GM23338 (cell line): ENCODE measurements around the gene RAC2. TPM values are rescaled to one million over a fixed set of nuclear protein-coding genes. Genes with fewer than 3 reads are reported as not detected.

Experiments
- ATAC-seq: fragments of 200-7000 bp; cut with Tn5 transposase; 3 replicates; pipeline ENCODE4 v1.9.1; 2020
- DNase-seq: peaks from one replicate; pipeline ENCODE4 v3.0.0-alpha.2; 2015; ENCODE audit warnings: low spot score
- H2AFZ ChIP-seq: fragments of 200-600 bp; sonication (generic); 2 replicates; pipeline ENCODE4 v1.8.0; 2016; ENCODE audit warnings: antibody characterized with exemption, mild to moderate bottlenecking, moderate library complexity
- H3F3A ChIP-seq: fragments of 200-600 bp; sonication (generic); replicated peaks from 2 replicates; pipeline ENCODE4 v1.8.0; 2017; ENCODE audit warnings: antibody characterized with exemption, mixed run types, low read depth
- H3K27ac ChIP-seq: fragments of 200-600 bp; sonication (generic); 2 replicates; pipeline ENCODE4 v1.6.1; 2016; ENCODE audit warnings: low read depth
- H3K27me3 ChIP-seq: fragments of 200-600 bp; sonication (generic); 2 replicates; pipeline ENCODE4 v1.8.0; 2016; ENCODE audit warnings: mild to moderate bottlenecking, mixed run types, moderate library complexity; ENCODE audit not compliant: insufficient read depth
- H3K36me3 ChIP-seq: fragments of 200-600 bp; sonication (generic); 2 replicates; pipeline ENCODE4 v1.8.0; 2016; ENCODE audit warnings: mild to moderate bottlenecking; ENCODE audit not compliant: insufficient read depth
- H3K4me1 ChIP-seq: fragments of 200-600 bp; sonication (generic); 2 replicates; pipeline ENCODE4 v1.8.0; 2016; ENCODE audit warnings: mild to moderate bottlenecking, moderate library complexity; ENCODE audit not compliant: insufficient read depth
- H3K4me2 ChIP-seq: fragments of 200-600 bp; sonication (generic); 2 replicates; pipeline ENCODE4 v1.7.1; 2017; ENCODE audit warnings: mixed run types
- H3K4me3 ChIP-seq: fragments of 200-600 bp; sonication (generic); 2 replicates; pipeline ENCODE4 v1.6.1; 2016; ENCODE audit warnings: mixed run types
- H3K79me2 ChIP-seq: fragments of 200-600 bp; sonication (generic); replicated peaks from 2 replicates; pipeline ENCODE4 v1.8.0; 2017; ENCODE audit warnings: mild to moderate bottlenecking; ENCODE audit not compliant: insufficient read depth
- H3K9me2 ChIP-seq: fragments of 200-600 bp; sonication (generic); 2 replicates; pipeline ENCODE4 v1.8.0; 2017; ENCODE audit not compliant: insufficient read depth
- H4K20me1 ChIP-seq: fragments of 200-600 bp; sonication (generic); replicated peaks from 2 replicates; pipeline ENCODE4 v1.8.0; 2017; ENCODE audit warnings: mild to moderate bottlenecking; ENCODE audit not compliant: insufficient read depth
- H3K27ac Mint-ChIP-seq: 2 replicates; pipeline ENCODE4 v1.8.0; 2020; ENCODE audit warnings: inconsistent platforms, mild to moderate bottlenecking, moderate library complexity, mixed read lengths
- H3K27me3 Mint-ChIP-seq: 3 replicates; pipeline ENCODE4 v1.8.0; 2022; ENCODE audit warnings: low read depth, mild to moderate bottlenecking, moderate library complexity, mixed read lengths, inconsistent platforms; ENCODE audit not compliant: insufficient read depth, poor library complexity
- H3K36me3 Mint-ChIP-seq: 3 replicates; pipeline ENCODE4 v1.8.0; 2021; ENCODE audit warnings: low read depth, mild to moderate bottlenecking, inconsistent platforms, moderate library complexity, mixed read lengths
- H3K4me1 Mint-ChIP-seq: 3 replicates; pipeline ENCODE4 v1.8.0; 2020; ENCODE audit warnings: mild to moderate bottlenecking, inconsistent platforms, mixed read lengths
- H3K4me3 Mint-ChIP-seq: 3 replicates; pipeline ENCODE4 v1.8.0; 2021; ENCODE audit warnings: moderate library complexity, mild to moderate bottlenecking, inconsistent platforms, mixed read lengths
- H3K9me3 Mint-ChIP-seq: 3 replicates; pipeline ENCODE4 v1.8.0; 2020; ENCODE audit warnings: moderate library complexity, mild to moderate bottlenecking, inconsistent platforms, mixed read lengths
- CREB1 ChIP-seq: fragments of 250-450 bp; sonication (Bioruptor Pico); IDR thresholded peaks from 2 replicates; pipeline ENCODE4 v1.5.0; 2020; ENCODE audit warnings: low read depth, mild to moderate bottlenecking, moderate library complexity
- EZH2 ChIP-seq: fragments of 200-600 bp; sonication (generic); IDR thresholded peaks from one replicate; pipeline ENCODE4 v1.8.0; 2017; ENCODE audit warnings: antibody characterized with exemption, mild to moderate bottlenecking, low read depth; ENCODE audit not compliant: unreplicated experiment
- EZH2phosphoT487 ChIP-seq: fragments of 200-600 bp; sonication (generic); IDR thresholded peaks from one replicate; pipeline ENCODE4 v1.8.1; 2018; ENCODE audit warnings: antibody characterized with exemption; ENCODE audit not compliant: unreplicated experiment
- POLR2AphosphoS5 ChIP-seq: IDR thresholded peaks from 2 replicates; pipeline ENCODE4 v1.6.1; 2016; ENCODE audit warnings: antibody characterized with exemption, low read depth
- ZNF462 ChIP-seq: fragments of 250-450 bp; sonication (Bioruptor Pico); IDR thresholded peaks from 2 replicates; pipeline ENCODE4 v1.5.0; 2020; ENCODE audit warnings: mild to moderate bottlenecking, moderate library complexity
- polyA plus RNA-seq: library from polyadenylated mRNA; unstranded; fragments of >200 nt; fragmentation: Nextera tagmentation; extraction: Ambion mirVana; gene quantifications from 2 replicates; pipeline ENCODE4 v1.2.1, GENCODE V29; 2016
- total RNA-seq: library from RNA; depleted of rRNA; stranded (reverse); fragments of >200 nt; shearing (Covaris generic); gene quantifications from 2 replicates; pipeline ENCODE4 v1.2.3, GENCODE V29; 2014

The RAC2 gene
- total and polyA plus RNA-seq, 2 experiments from 2014 or later = 2.4 to 2.7 TPM

GRCh38 chr22:37203354-37204044 lies 40.6 kb downstream of the RAC2 start:
- ATAC-seq = no peak
- Histone ChIP-seq H3K4me1 (no peaks in the 10 kb centered on the region), H3K4me2 (no peak overlapping the region), H3K79me2 (no peaks in the 10 kb centered on the region), H3K4me3 (no peak overlapping the region), H3K36me3 (no peaks in the 10 kb centered on the region), H3F3A (no peaks in the 10 kb centered on the region), H3K9me2 (no peaks in the 10 kb centered on the region), H3K27me3 (no peaks in the 10 kb centered on the region), H3K27ac (no peak overlapping the region), H2AFZ (no peak overlapping the region), H4K20me1 (no peaks in the 10 kb centered on the region)
- TF ChIP-seq CREB1 (CRISPR knock-in tag) (no peak), EZH2phosphoT487 (no peak), EZH2 (no peak), ZNF462 (CRISPR knock-in tag) (no peak)
- H3K9me3 Mint-ChIP-seq = no peaks in the 10 kb centered on the region
- H3K4me3 Mint-ChIP-seq = no peak overlapping the region
- no peaks in the 10 kb centered on the region for H3K4me1 Mint-ChIP-seq
- no peak overlapping the region for H3K27ac Mint-ChIP-seq
- DNase-seq = no peak
- H3K36me3 Mint-ChIP-seq = no peaks in the 10 kb centered on the region
- H3K27me3 Mint-ChIP-seq = peaks cover 7% of the 10 kb centered on the region

- H3K79me2 ChIP-seq = no peaks in the 10 kb centered on the region
- peaks cover 6% of the 10 kb centered on the region; the same call in 1 of the 2 replicates for H3K4me1 ChIP-seq
- TF ChIP-seq POLR2AphosphoS5 (no peak), EZH2phosphoT487 (no peak)
- no peak overlapping the region for H2AFZ ChIP-seq
- H3K4me3 Mint-ChIP-seq = no peak overlapping the region
- no peak overlapping the region for H3K27ac ChIP-seq
- no peak overlapping the region for H3K4me2 ChIP-seq
- H4K20me1 ChIP-seq = no peaks in the 10 kb centered on the region
- peaks cover 6% of the 10 kb centered on the region for H3K4me1 Mint-ChIP-seq
- H3K9me2 ChIP-seq = no peaks in the 10 kb centered on the region
- H3F3A ChIP-seq = no peaks in the 10 kb centered on the region
- no peaks in the 10 kb centered on the region for H3K36me3 ChIP-seq
- H3K27me3 Mint-ChIP-seq = peaks cover 7% of the 10 kb centered on the region
- no peak overlapping the region for H3K4me3 ChIP-seq
- no peak for ATAC-seq
- H3K36me3 Mint-ChIP-seq = no peaks in the 10 kb centered on the region
- H3K27me3 ChIP-seq = no peaks in the 10 kb centered on the region
- DNase-seq = no peak
- H3K9me3 Mint-ChIP-seq = no peaks in the 10 kb centered on the region
- no peak overlapping the region for H3K27ac Mint-ChIP-seq
Observed at GRCh38 chr22:37202716-37203115, 41.4 kb downstream of the RAC2 start.
